Measurements from ENCODE around the gene UBASH3A. TPM values are rescaled to one million over a fixed set of nuclear protein-coding genes. Genes with fewer than 3 reads are reported as not detected.
A peak's percentile ranks its signal among the peaks of the same experiment; 100 is the strongest.

The UBASH3A gene
- total RNA-seq, 1 donor from 2014 or later: not detected

- H3K27me3 ChIP-seq (ENCODE audit: control insufficient read depth, insufficient read depth, low read length): peaks cover 14% of the 10 kb centered on the region
- no peak for FAIRE-seq
- DNase-seq (ENCODE audit: low read depth): no peak
- no peak for TF ChIP-seq CTCF (IDR thresholded peaks at IDR 0.05; ENCODE audit: insufficient read depth, low read length, severe bottlenecking)
- H3K36me3 ChIP-seq (ENCODE audit: control insufficient read depth, insufficient read depth, low read length): no peaks in the 10 kb centered on the region
- no peak overlapping the region for H3K4me3 ChIP-seq (ENCODE audit: low read depth, low read length)
Measured at GRCh38 chr21:42378418-42378817, 25.3 kb upstream of the UBASH3A start.

DNA sequence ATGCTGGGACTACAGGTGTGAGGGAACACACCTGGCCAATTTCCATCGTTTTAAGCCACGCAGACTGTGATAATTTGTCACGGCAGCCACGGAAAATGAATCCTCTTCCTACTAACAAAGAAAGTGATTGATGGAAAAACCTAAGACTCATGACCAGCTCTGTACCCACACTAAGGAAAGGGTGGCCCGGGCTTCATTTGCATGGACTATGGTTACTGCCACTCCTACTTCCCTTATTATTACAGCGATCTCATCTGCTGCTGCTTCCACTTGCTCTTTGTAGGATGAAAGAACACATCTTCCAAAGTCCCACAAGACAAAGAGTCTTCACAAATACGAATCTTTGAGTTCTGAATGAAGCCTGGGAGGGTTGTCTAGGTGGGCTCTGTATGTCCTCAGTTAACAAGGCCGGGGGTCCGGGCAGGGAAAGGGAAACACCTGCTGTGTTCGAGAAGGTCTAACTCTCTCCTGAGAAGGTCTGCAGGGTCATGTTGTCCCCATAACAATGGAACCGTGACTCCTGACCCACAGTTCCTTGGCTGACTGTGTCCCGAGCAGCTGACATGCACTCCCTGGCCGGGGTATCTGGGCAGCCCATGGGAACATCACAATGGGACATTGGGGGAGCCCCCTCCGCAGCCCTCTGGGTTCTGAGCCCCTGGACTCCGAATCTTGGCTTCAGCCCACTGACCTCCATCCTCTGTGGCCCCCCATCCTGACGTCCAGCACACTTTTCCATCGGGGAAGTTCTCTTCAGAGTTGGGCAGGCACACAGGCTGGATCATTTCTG, 24.1 kb upstream of the UBASH3A start:
- Histone ChIP-seq H3K36me3 (ENCODE audit: control insufficient read depth, insufficient read depth, low read length) (no peaks in the 10 kb centered on the region), H3K4me3 (ENCODE audit: low read depth, low read length) (no peak overlapping the region), H3K27me3 (ENCODE audit: control insufficient read depth, insufficient read depth, low read length) (peaks cover 14% of the 10 kb centered on the region)
- no peak for DNase-seq (ENCODE audit: low read depth)
- no peak for FAIRE-seq
- no peak for TF ChIP-seq CTCF (IDR thresholded peaks at IDR 0.05; ENCODE audit: insufficient read depth, low read length, severe bottlenecking)

- peak; percentile 63 for DNase-seq (ENCODE audit: low read depth)
- no peak overlapping the region for H3K4me3 ChIP-seq (ENCODE audit: low read depth, low read length)
Measured at GRCh38 chr21:42381347-42381984, 22.2 kb upstream of the UBASH3A start.

DNA sequence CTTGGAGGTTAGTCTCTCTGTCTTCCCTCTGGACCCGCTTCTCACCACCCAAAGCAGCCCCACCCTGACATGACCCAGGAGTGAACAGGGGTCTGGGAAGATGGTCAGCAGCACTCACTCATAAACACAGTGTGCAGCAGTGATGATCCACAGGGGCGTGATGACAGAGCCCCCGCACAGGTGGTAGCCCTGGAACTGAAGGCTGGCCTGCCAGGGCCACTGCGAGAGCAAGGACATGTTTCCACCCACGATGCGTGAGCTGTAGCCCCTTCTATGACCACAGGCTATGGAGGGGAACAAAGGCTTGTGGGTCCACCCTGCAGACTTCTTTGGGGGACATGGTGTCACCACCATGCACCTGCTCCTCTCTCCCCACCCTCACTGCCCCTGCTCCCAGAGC, 20.8 kb upstream of the UBASH3A start:
- DNase-seq (ENCODE audit: low read depth): no peak
- FAIRE-seq: no peak
- Histone ChIP-seq H3K4me3 (ENCODE audit: low read depth, low read length) (no peak overlapping the region), H3K36me3 (ENCODE audit: control insufficient read depth, insufficient read depth, low read length) (no peaks in the 10 kb centered on the region), H3K27me3 (ENCODE audit: control insufficient read depth, insufficient read depth, low read length) (no peaks in the 10 kb centered on the region)
- no peak for TF ChIP-seq CTCF (IDR thresholded peaks at IDR 0.05; ENCODE audit: insufficient read depth, low read length, severe bottlenecking)

More at GRCh38 chr21:42381347-42381984, 22.2 kb upstream of the UBASH3A start:
- no peaks in the 10 kb centered on the region for H3K36me3 ChIP-seq (ENCODE audit: control insufficient read depth, insufficient read depth, low read length)
- H3K27me3 ChIP-seq (ENCODE audit: control insufficient read depth, insufficient read depth, low read length): peaks cover 7% of the 10 kb centered on the region
- TF ChIP-seq CTCF (IDR thresholded peaks at IDR 0.05; ENCODE audit: insufficient read depth, low read length, severe bottlenecking): peak; percentile 99
- no peak for FAIRE-seq

DNA sequence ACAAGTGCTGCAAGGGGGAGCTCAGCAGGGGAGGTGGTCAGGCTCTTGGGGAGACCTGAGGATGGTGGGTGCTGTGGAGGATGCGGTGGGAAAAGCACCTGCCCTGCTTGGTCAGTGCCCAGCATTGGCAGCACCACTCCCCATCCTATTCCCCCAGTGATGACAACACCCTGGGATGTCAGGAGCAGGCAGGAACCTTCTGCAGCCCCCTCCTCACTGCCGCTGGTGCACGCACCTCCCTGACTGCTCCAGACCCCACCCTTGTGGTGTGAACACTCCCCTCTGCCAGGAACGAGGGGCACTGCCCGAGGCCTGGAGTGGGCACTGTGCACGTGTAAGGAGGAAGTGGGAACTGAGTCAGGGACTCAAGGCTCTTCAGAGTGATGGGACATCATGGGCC, 20.4 kb upstream of the UBASH3A start:
- H3K27me3 ChIP-seq (ENCODE audit: control insufficient read depth, insufficient read depth, low read length): no peaks in the 10 kb centered on the region
- FAIRE-seq: no peak
- no peak for DNase-seq (ENCODE audit: low read depth)
- TF ChIP-seq CTCF (IDR thresholded peaks at IDR 0.05; ENCODE audit: insufficient read depth, low read length, severe bottlenecking): no peak
- H3K4me3 ChIP-seq (ENCODE audit: low read depth, low read length): no peak overlapping the region
- H3K36me3 ChIP-seq (ENCODE audit: control insufficient read depth, insufficient read depth, low read length): no peaks in the 10 kb centered on the region

All from bronchial epithelial cell (primary cell).